CD14-positive monocyte (primary cell): Measurements from ENCODE around the gene GNL1. TPM values are rescaled to one million over a fixed set of nuclear protein-coding genes. Genes with fewer than 3 reads are reported as not detected.
A peak's percentile ranks its signal among the peaks of the same experiment; 100 is the strongest.

Source experiments
- DNase-seq, 3 donors: peaks; one replicate each; pipeline ENCODE4 v3.0.0-alpha.2; 2011 to 2022
- H2AFZ ChIP-seq: 2 replicates; pipeline ENCODE4 v1.6.0; 2012; ENCODE audit warnings: mild to moderate bottlenecking, low read depth, low read length, inconsistent platforms; ENCODE audit not compliant: insufficient read depth, poor library complexity, severe bottlenecking
- H3K27ac ChIP-seq, 2 donors: 1 replicate in 1 of 2; 2 replicates in 1 of 2; pipeline ENCODE4 v1.5.1; 2012 to 2013; ENCODE audit warnings: low read length in 2 of 2, control low read depth in 1 of 2, inconsistent platforms in 1 of 2, low read depth in 1 of 2, mild to moderate bottlenecking in 1 of 2
- H3K27me3 ChIP-seq, 2 donors: one replicate each; pipeline versions ENCODE4 v1.6.0 to v1.6.1; 2011 to 2013; ENCODE audit warnings: low read length in 2 of 2; ENCODE audit not compliant: control insufficient read depth in 2 of 2, insufficient read depth in 2 of 2
- H3K36me3 ChIP-seq, 2 donors: replicated peaks in 1 of 2; 1 replicate in 1 of 2; 2 replicates in 1 of 2; pipeline versions ENCODE4 v1.5.1 to v1.6.1; 2012 to 2013; ENCODE audit warnings: low read length in 2 of 2, control low read depth in 1 of 2, inconsistent platforms in 1 of 2, mild to moderate bottlenecking in 1 of 2; ENCODE audit not compliant: insufficient read depth in 2 of 2, control insufficient read depth in 1 of 2
- H3K4me1 ChIP-seq, 2 donors: 1 replicate in 1 of 2; 2 replicates in 1 of 2; pipeline versions ENCODE4 v1.5.1 to v1.6.1; 2012 to 2013; ENCODE audit warnings: low read length in 2 of 2, control low read depth in 1 of 2, inconsistent platforms in 1 of 2, mild to moderate bottlenecking in 1 of 2, moderate library complexity in 1 of 2; ENCODE audit not compliant: insufficient read depth in 2 of 2, control insufficient read depth in 1 of 2
- H3K4me2 ChIP-seq: replicated peaks from 2 replicates; pipeline ENCODE3; 2012; ENCODE audit warnings: low read length, moderate library complexity, mild to moderate bottlenecking; ENCODE audit not compliant: poor library complexity, severe bottlenecking; ENCODE audit errors: extremely low read depth
- H3K4me3 ChIP-seq, 3 experiments: fragments of 200-600 bp in 1 of 3; sonication (generic) in 1 of 3; replicated peaks in 1 of 3; 1 replicate in 2 of 3; 2 replicates in 1 of 3; pipeline ENCODE4 v1.5.1; 2011 to 2013; ENCODE audit warnings: low read length in 3 of 3, mild to moderate bottlenecking in 3 of 3, control low read depth in 2 of 3, low read depth in 2 of 3, inconsistent platforms in 1 of 3, moderate library complexity in 1 of 3
- H3K79me2 ChIP-seq: 2 replicates; pipeline ENCODE4 v1.6.0; 2012; ENCODE audit warnings: mild to moderate bottlenecking, control low read depth, inconsistent platforms, low read length, moderate library complexity; ENCODE audit not compliant: insufficient read depth
- H3K9ac ChIP-seq: 2 replicates; pipeline ENCODE4 v1.6.0; 2017; ENCODE audit warnings: low read length, mild to moderate bottlenecking; ENCODE audit not compliant: insufficient read depth, poor library complexity, severe bottlenecking
- H3K9me3 ChIP-seq, 2 donors: replicated peaks in 1 of 2; 1 replicate in 1 of 2; 2 replicates in 1 of 2; pipeline versions ENCODE4 v1.5.1 to v1.6.1; 2012 to 2013; ENCODE audit warnings: low read length in 2 of 2, control low read depth in 1 of 2; ENCODE audit not compliant: control insufficient read depth in 1 of 2, insufficient read depth in 1 of 2
- H4K20me1 ChIP-seq: 2 replicates; pipeline ENCODE4 v1.6.0; 2012; ENCODE audit warnings: mild to moderate bottlenecking, low read length, control low read depth, moderate library complexity; ENCODE audit not compliant: insufficient read depth
- H3K27ac Mint-ChIP-seq, 7 donors: one replicate each; pipeline ENCODE4 v1.8.0; 2020; ENCODE audit warnings: mild to moderate bottlenecking in 7 of 7, mixed read lengths in 7 of 7, moderate library complexity in 6 of 7, inconsistent platforms in 2 of 7
- H3K27me3 Mint-ChIP-seq, 3 donors: one replicate each; pipeline ENCODE4 v1.8.0; 2021 to 2022; ENCODE audit warnings: low read depth in 3 of 3, mild to moderate bottlenecking in 3 of 3, mixed read lengths in 3 of 3, moderate library complexity in 3 of 3, inconsistent platforms in 1 of 3
- H3K36me3 Mint-ChIP-seq, 2 donors: one replicate each; pipeline ENCODE4 v1.8.0; 2020; ENCODE audit warnings: mixed read lengths in 2 of 2, inconsistent platforms in 1 of 2, mild to moderate bottlenecking in 1 of 2
- H3K4me1 Mint-ChIP-seq: one replicate; pipeline ENCODE4 v1.8.0; 2020; ENCODE audit warnings: mild to moderate bottlenecking, mixed read lengths
- H3K4me3 Mint-ChIP-seq, 2 donors: one replicate each; pipeline ENCODE4 v1.8.0; 2020; ENCODE audit warnings: mild to moderate bottlenecking in 2 of 2, mixed read lengths in 2 of 2, moderate library complexity in 1 of 2
- H3K9me3 Mint-ChIP-seq, 7 donors: one replicate each; pipeline ENCODE4 v1.8.0; 2020 to 2022; ENCODE audit warnings: mixed read lengths in 7 of 7, mild to moderate bottlenecking in 6 of 7, moderate library complexity in 6 of 7, inconsistent platforms in 2 of 7
- CTCF ChIP-seq: fragments of 200-600 bp; IDR thresholded peaks from one replicate; pipeline ENCODE4 v1.8.0; 2022; ENCODE audit warnings: antibody characterized with exemption, mild to moderate bottlenecking
- WGBS: methylation state at CpG from one replicate; pipeline ENCODE4 v1.1.5; 2013; ENCODE audit warnings: missing lambda C conversion rate; ENCODE audit not compliant: insufficient coverage; 5-methylcytosine and 5-hydroxymethylcytosine counted together
- intact Hi-C, 2 donors: fragments of 100-400 bp; cut with micrococcal nuclease; formaldehyde crosslinking; loops; one replicate each; pipeline versions ENCODE4 v1.15.0 to v1.15.1; 2023
- polyA plus RNA-seq, 3 donors: library from polyadenylated mRNA; depleted of rRNA in 1 of 3; unstranded in 2 of 3; stranded (reverse) in 1 of 3; fragments of 300-500 nt in 2 of 3; fragments of >200 nt in 1 of 3; fragmentation: Illumina TruSeq in 2 of 3; gene quantifications; 1 replicate in 2 of 3; 2 replicates in 1 of 3; pipeline ENCODE4 v1.2.3, GENCODE V29; 2012 to 2021

GNL1 gene
- polyA plus RNA-seq, 3 donors, result 10.3 to 13.4 (median 12.9) TPM

- H3K9me3 ChIP-seq, result no peaks in the 10 kb centered on the region
- peaks cover 20 to 28% of the 10 kb centered on the region in 2 donors for H3K4me1 ChIP-seq
- Mint-ChIP-seq H3K4me3 (no peak overlapping the region), H3K27me3 (peaks cover 0 to 6% (median 4%) of the 10 kb centered on the region in 3 donors), H3K9me3 (peaks cover 0 to 1% (median 0%) of the 10 kb centered on the region in 7 donors), H3K27ac (peak overlapping the region in 1 of 7 donors; percentile 52), H3K36me3 (peaks cover 52 to 55% of the 10 kb centered on the region in 2 donors), H3K4me1 (peaks cover 19% of the 10 kb centered on the region)
- H3K4me2 ChIP-seq, result no peak overlapping the region
- no peak overlapping the region for H3K4me3 ChIP-seq
- H3K27ac ChIP-seq, result no peak overlapping the region
- H2AFZ ChIP-seq, result no peak overlapping the region
- no peak for TF ChIP-seq CTCF
- DNase-seq, result no peak
- peaks cover 29 to 48% of the 10 kb centered on the region in 2 donors for H3K36me3 ChIP-seq
- H3K79me2 ChIP-seq, result peaks cover 29% of the 10 kb centered on the region
- no peak overlapping the region for H3K9ac ChIP-seq
- H3K27me3 ChIP-seq, result no peaks in the 10 kb centered on the region
- intact Hi-C loops, result no loop called here
- WGBS, result 94% methylated on average over 3 of the region's 4 CpGs
- H4K20me1 ChIP-seq, result peaks cover 4% of the 10 kb centered on the region
These were observed 1.9 kb downstream of the GNL1 start for GRCh38 chr6:30554404-30554803.

GRCh38 chr6:30548375-30548774 is 7.9 kb downstream of the GNL1 start:
- Histone ChIP-seq H3K9ac (no peak overlapping the region), H4K20me1 (no peaks in the 10 kb centered on the region), H3K9me3 (no peaks in the 10 kb centered on the region), H3K27me3 (no peaks in the 10 kb centered on the region), H2AFZ (no peak overlapping the region), H3K79me2 (no peaks in the 10 kb centered on the region), H3K4me3 (no peak overlapping the region), H3K4me1 (peaks cover 4 to 8% of the 10 kb centered on the region in 2 donors), H3K27ac (no peak overlapping the region), H3K36me3 (peaks cover 26 to 62% of the 10 kb centered on the region in 2 donors), H3K4me2 (no peak overlapping the region)
- Mint-ChIP-seq H3K9me3 (peaks cover 0 to 1% (median 0%) of the 10 kb centered on the region in 7 donors), H3K4me1 (peaks cover 16% of the 10 kb centered on the region), H3K4me3 (no peak overlapping the region), H3K27me3 (peaks cover 1 to 6% (median 6%) of the 10 kb centered on the region in 3 donors), H3K27ac (peak overlapping the region in 3 of 7 donors; percentile 24 to 53 (median 37)), H3K36me3 (peaks cover 64 to 69% of the 10 kb centered on the region in 2 donors)
- DNase-seq, result no peak
- WGBS, result 95% methylated on average over 2 of the region's 2 CpGs
- TF ChIP-seq CTCF, result no peak
- intact Hi-C loops, result loop anchor here in 1 of 2 donors (10.0 kb wide), 1 partner anchor 46 kb away; no protein-coding TSS in a partner anchor
